Measurements from ENCODE around the gene DOCK3. TPM values are rescaled to one million over a fixed set of nuclear protein-coding genes. Genes with fewer than 3 reads are reported as not detected.

The DOCK3 gene
- total and polyA plus RNA-seq, 4 donors, result 0.01 to 0.08 (median 0.06) TPM; not detected in 1

DNA sequence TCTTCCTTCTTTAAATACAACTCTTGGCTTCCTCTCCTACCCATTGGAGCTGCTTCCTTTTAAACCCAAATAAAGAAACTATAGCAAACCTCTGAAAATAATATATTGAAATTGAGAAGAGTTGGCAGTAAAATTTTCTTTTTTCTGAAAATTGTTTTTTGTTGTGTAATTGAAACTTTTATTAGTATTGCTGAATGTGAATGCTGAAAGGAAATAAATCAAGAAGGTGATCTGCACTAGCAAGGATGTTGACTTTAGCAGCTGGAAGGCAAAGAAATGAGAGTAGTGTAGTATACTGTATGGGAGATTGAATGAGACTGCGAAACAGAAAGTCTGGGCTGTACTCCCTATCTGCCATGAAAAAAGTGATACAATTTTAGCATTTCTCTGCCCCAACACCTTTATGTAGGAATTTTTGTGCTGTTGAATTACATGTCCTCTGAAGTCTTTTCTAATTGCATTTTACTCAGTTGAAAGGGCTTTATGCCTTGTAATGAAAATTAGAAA lies 166.3 kb downstream of the DOCK3 start (continued):
- TF ChIP-seq, protein P1, sequence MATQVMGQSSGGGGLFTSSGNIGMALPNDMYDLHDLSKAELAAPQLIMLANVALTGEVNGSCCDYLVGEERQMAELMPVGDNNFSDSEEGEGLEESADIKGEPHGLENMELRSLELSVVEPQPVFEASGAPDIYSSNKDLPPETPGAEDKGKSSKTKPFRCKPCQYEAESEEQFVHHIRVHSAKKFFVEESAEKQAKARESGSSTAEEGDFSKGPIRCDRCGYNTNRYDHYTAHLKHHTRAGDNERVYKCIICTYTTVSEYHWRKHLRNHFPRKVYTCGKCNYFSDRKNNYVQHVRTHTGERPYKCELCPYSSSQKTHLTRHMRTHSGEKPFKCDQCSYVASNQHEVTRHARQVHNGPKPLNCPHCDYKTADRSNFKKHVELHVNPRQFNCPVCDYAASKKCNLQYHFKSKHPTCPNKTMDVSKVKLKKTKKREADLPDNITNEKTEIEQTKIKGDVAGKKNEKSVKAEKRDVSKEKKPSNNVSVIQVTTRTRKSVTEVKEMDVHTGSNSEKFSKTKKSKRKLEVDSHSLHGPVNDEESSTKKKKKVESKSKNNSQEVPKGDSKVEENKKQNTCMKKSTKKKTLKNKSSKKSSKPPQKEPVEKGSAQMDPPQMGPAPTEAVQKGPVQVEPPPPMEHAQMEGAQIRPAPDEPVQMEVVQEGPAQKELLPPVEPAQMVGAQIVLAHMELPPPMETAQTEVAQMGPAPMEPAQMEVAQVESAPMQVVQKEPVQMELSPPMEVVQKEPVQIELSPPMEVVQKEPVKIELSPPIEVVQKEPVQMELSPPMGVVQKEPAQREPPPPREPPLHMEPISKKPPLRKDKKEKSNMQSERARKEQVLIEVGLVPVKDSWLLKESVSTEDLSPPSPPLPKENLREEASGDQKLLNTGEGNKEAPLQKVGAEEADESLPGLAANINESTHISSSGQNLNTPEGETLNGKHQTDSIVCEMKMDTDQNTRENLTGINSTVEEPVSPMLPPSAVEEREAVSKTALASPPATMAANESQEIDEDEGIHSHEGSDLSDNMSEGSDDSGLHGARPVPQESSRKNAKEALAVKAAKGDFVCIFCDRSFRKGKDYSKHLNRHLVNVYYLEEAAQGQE (IDR thresholded peaks at IDR 0.05), result no peak
- TF ChIP-seq, protein P2, sequence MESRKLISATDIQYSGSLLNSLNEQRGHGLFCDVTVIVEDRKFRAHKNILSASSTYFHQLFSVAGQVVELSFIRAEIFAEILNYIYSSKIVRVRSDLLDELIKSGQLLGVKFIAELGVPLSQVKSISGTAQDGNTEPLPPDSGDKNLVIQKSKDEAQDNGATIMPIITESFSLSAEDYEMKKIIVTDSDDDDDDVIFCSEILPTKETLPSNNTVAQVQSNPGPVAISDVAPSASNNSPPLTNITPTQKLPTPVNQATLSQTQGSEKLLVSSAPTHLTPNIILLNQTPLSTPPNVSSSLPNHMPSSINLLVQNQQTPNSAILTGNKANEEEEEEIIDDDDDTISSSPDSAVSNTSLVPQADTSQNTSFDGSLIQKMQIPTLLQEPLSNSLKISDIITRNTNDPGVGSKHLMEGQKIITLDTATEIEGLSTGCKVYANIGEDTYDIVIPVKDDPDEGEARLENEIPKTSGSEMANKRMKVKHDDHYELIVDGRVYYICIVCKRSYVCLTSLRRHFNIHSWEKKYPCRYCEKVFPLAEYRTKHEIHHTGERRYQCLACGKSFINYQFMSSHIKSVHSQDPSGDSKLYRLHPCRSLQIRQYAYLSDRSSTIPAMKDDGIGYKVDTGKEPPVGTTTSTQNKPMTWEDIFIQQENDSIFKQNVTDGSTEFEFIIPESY (IDR thresholded peaks at IDR 0.05), result no peak

DNA sequence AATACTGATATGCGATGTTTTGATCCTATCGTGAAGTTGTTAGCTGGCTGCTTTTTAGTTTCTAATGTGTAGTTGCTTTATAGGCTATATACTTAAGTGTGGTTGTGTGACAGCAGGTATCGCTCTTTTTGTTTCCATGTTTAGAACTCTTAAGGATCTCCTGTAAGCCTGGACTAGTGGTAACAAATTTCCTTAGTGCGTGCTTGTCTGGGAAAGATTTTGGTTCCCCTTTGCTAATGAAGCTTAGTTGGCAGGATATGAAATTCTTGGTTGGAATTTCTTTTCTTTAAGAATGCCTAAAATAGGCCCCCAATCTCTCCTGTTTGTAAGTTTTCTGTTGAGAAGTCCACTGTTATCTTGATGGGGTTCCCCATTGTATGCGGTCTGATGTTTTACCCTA lies 173.6 kb downstream of the DOCK3 start:
- WGBS, result 95% methylated on average over 5 of the region's 5 CpGs
- no peaks in the 10 kb centered on the region for H3K4me1 ChIP-seq (ENCODE audit: control insufficient read depth in 4 of 4, insufficient read depth in 4 of 4, low read length in 3 of 4)
- peaks cover 0 to 7% (median 1%) of the 10 kb centered on the region in 4 donors for H3K9me3 ChIP-seq (ENCODE audit: control insufficient read depth in 4 of 4, low read length in 3 of 4)
- DNase-seq (ENCODE audit: low spot score), result no peak
- H3K27me3 ChIP-seq (ENCODE audit: control insufficient read depth in 4 of 4, insufficient read depth in 4 of 4, low read length in 3 of 4), result peaks cover 0 to 2% (median 0%) of the 10 kb centered on the region in 4 donors
- H3K4me3 ChIP-seq (ENCODE audit: low read depth in 1 of 3, low read length in 3 of 3), result no peak overlapping the region
- peaks cover 0 to 2% (median 0%) of the 10 kb centered on the region in 4 donors for H3K36me3 ChIP-seq (ENCODE audit: control insufficient read depth in 4 of 4, insufficient read depth in 3 of 4, low read depth in 1 of 4, low read length in 3 of 4)
- H3K27ac ChIP-seq (ENCODE audit: low read depth in 1 of 2, low read length in 2 of 2), result no peak overlapping the region
- TF ChIP-seq GABPA (IDR thresholded peaks at IDR 0.05 in 1 of 2, conservative IDR thresholded peaks at IDR 0.05 in 1 of 2) (no peak), NR2F2 (IDR thresholded peaks at IDR 0.05) (no peak), RAD21 (IDR thresholded peaks at IDR 0.05) (no peak), YY1 (IDR thresholded peaks at IDR 0.05) (no peak), TAF1 (conservative IDR thresholded peaks at IDR 0.05) (no peak), HNF4A (conservative IDR thresholded peaks at IDR 0.05) (no peak), EGR1 (IDR thresholded peaks at IDR 0.05; ENCODE audit: low read depth in 2 of 2) (no peak), JUND (IDR thresholded peaks at IDR 0.05) (no peak), FOXA1 (IDR thresholded peaks at IDR 0.05) (no peak), RXRA (IDR thresholded peaks at IDR 0.05) (no peak), FOXA2 (IDR thresholded peaks at IDR 0.05) (no peak), HNF4G (IDR thresholded peaks at IDR 0.05) (no peak)
- TF ChIP-seq, protein P3, sequence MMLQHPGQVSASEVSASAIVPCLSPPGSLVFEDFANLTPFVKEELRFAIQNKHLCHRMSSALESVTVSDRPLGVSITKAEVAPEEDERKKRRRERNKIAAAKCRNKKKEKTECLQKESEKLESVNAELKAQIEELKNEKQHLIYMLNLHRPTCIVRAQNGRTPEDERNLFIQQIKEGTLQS (IDR thresholded peaks at IDR 0.05), result no peak
- TF ChIP-seq, protein P4, sequence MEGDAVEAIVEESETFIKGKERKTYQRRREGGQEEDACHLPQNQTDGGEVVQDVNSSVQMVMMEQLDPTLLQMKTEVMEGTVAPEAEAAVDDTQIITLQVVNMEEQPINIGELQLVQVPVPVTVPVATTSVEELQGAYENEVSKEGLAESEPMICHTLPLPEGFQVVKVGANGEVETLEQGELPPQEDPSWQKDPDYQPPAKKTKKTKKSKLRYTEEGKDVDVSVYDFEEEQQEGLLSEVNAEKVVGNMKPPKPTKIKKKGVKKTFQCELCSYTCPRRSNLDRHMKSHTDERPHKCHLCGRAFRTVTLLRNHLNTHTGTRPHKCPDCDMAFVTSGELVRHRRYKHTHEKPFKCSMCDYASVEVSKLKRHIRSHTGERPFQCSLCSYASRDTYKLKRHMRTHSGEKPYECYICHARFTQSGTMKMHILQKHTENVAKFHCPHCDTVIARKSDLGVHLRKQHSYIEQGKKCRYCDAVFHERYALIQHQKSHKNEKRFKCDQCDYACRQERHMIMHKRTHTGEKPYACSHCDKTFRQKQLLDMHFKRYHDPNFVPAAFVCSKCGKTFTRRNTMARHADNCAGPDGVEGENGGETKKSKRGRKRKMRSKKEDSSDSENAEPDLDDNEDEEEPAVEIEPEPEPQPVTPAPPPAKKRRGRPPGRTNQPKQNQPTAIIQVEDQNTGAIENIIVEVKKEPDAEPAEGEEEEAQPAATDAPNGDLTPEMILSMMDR (IDR thresholded peaks at IDR 0.05; ENCODE audit: low read depth, low read length, missing input control), result no peak
- TF ChIP-seq, protein P5, sequence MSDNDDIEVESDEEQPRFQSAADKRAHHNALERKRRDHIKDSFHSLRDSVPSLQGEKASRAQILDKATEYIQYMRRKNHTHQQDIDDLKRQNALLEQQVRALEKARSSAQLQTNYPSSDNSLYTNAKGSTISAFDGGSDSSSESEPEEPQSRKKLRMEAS (IDR thresholded peaks at IDR 0.05), result no peak
- TF ChIP-seq, protein P2 (IDR thresholded peaks at IDR 0.05), result no peak
- no peak overlapping the region for H3K9ac ChIP-seq (ENCODE audit: low read depth in 1 of 2, low read length in 2 of 2)

All from liver (tissue), 9 donors.